Measurements from ENCODE around the gene TNRC6C. TPM values are rescaled to one million over a fixed set of nuclear protein-coding genes. Genes with fewer than 3 reads are reported as not detected.

Gene TNRC6C, protein sequence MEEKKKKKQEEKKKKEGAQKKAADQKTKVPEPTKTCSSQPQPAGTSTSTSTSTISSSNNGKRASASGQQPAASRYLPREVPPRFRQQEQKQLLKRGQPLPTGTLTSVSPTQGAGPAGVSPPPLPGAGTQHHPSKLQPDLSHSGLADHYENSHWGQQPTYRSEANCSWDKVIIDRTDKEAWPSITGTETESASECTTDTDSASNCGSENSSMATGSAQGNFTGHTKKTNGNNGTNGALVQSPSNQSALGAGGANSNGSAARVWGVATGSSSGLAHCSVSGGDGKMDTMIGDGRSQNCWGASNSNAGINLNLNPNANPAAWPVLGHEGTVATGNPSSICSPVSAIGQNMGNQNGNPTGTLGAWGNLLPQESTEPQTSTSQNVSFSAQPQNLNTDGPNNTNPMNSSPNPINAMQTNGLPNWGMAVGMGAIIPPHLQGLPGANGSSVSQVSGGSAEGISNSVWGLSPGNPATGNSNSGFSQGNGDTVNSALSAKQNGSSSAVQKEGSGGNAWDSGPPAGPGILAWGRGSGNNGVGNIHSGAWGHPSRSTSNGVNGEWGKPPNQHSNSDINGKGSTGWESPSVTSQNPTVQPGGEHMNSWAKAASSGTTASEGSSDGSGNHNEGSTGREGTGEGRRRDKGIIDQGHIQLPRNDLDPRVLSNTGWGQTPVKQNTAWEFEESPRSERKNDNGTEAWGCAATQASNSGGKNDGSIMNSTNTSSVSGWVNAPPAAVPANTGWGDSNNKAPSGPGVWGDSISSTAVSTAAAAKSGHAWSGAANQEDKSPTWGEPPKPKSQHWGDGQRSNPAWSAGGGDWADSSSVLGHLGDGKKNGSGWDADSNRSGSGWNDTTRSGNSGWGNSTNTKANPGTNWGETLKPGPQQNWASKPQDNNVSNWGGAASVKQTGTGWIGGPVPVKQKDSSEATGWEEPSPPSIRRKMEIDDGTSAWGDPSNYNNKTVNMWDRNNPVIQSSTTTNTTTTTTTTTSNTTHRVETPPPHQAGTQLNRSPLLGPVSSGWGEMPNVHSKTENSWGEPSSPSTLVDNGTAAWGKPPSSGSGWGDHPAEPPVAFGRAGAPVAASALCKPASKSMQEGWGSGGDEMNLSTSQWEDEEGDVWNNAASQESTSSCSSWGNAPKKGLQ (N-terminal part only)
- 2.5 and 3.2 TPM in 2 replicates for total RNA-seq (2014; rRNA removed; shearing (Covaris generic))

DNA sequence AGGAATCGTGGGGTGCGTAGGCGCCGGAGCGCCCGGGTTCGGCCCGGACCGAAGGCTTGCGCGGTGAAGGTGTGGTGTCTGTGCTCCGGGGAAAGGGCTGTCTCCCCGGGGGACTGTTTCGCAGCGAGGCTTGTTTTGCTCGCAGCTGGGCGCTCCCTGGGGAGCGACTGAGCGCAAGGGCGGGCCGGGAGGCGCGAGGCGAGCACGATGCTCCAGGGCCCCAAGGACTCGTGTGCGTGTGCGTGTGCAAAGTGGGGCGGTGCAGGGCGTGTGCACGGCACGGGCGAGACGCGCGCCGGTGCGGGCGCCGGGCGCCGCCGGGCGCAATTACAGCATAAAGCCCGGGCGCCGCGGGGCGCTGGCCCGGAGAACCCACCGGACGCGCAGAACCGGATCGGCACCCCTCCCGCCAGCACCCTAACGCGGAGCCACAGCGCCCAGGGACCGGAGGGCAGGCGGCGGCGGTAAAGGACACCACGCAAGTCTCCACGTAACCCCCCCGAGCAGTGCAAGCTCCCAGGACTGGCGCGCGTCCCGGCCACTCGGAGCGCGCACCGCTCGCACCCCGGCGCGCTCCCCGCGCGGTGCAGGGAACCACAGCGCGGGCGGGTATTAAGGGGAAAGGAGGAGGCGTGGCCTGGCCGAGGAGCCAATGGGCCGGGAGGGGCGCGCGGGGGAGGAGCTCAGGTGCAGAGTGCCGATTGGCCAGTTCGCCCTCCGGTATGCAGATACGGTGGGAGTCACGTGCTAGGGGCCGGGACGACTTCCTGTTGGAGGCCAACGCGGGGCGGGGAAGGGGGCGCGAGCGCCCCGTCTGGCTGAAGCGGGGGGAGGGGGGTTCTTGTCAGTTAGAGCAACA lies at the start of gene TNRC6C:
Gene TNRC6C (plus strand): TSS at position 847 of the 859 bp plus-strand sequence. CDS start 45,504 bp downstream, outside the sequence.
- peak; percentile 98 for DNase-seq (ENCODE audit: low spot score)

DNA sequence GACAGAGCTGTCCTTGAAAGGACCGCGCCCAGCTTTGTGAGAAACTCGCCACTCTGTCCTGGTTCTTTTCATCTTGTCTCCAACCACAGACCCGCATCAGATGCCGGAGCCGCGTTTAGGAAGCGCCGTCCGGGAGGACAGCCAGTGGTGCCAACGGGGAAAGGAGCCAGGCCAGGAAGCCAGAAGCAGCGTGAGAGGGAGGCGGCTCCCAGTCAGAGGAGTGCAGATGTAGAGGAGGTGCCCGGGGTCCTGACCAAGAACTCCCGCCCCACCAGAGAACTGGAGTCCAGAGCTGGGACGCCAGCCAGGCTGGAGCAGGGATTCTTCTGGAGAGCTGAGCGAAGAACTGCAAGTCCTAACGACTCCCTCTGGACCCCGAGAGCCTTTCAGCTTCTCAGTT lies 49.3 kb upstream of the TNRC6C start:
- no peak for DNase-seq (ENCODE audit: low spot score)

DNA sequence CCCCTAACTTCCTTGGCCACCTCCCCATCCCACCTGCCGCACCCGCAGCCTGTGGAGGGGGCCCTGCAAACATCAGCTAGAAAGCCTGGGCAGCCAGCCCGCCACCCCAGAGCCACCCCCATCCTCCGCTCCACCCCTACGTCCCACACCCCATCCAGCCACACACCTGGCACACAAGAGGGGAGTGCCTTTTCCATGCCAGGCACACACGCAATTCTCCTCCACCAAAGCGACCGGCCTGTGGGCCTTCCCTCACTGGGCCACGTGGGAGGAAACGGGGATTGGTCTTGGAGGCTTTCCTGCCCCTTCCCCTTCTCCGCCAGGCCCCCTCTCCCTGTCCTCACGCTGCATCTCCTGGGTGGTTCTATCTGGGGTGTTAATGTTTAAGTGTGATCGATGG lies 48.7 kb upstream of the TNRC6C start:
- DNase-seq (ENCODE audit: low spot score) = no peak

DNA sequence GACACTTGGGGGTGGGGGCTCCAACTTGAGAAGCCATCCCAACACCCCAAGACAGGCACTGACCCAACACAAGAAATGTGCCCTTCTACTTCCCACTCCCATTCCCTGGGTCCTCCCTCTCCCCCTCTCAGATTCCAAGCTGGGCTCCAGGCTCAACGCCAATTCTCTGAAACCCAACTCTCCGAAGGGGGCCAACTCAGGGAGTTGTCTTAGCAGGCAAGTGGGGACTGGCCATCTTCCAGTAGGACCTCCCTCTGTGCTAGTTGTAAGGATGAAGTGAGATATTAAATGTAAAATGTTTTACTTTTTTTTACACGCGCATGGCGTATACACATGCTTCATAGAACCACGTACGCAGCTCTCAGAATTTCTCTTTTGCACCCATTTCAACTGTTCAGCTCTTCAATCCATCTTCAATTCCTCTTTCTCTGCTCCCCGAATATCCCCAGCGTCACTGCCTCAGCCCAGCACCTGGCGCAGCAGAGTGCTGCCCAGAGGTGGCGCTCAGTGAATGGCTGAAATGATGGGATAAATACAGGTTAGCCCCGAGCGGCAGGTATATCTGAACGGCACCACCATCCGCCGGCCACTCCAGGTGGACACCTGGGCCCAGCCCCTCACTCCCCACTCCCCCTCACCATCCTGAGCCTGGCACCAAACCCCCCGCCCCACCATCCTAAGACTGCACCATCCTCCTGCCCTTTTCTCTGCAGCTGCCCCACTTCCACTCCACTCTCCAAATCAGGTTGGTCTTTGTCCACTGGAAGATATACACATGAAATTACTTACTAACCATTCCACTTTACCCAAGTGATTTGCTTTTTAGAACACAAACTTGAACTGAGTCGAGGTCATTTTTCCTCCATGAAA lies 43.9 kb upstream of the TNRC6C start:
- no peak for DNase-seq (ENCODE audit: low spot score)

DNA sequence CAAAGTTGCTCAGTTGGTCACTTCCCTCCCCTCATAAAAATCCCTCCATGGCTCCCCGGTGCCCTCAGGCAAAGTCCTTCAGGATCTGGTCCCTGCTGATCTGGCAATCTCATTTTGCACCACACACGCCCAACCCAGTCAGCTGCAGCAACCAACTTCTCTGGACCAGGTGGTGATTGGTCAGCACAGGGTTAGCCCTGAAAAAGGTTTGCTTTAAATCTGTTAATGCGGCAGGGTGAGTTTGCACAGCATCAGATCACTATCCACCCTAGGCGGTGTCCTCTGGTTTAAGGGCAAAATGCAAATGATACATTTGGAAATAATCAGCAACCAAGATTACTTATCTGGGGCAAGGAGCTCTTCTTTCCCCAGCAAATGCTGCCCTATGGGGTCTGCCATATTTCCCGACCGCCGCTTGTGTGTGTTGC lies 42.9 kb upstream of the TNRC6C start:
- DNase-seq (ENCODE audit: low spot score) = no peak

DNA sequence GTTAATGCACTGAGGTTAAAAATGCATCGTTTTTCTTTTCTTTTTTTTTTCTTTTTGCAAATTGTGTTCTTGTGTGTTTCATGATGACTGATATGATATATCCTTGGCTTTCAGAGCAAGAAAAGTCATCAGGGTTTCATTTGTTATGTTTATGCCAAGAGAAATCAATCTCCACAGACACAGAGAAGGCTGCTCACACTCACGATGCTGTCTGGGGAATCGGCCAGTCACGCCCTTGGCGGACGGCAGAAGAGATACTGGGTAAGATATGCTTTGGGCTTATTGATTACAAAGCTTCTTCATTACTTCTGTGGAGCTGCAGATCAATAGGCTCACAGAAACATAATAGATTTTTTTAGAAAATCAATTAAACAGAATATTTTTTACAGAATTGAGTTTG lies 42.2 kb upstream of the TNRC6C start:
- no peak for DNase-seq (ENCODE audit: low spot score)

DNA sequence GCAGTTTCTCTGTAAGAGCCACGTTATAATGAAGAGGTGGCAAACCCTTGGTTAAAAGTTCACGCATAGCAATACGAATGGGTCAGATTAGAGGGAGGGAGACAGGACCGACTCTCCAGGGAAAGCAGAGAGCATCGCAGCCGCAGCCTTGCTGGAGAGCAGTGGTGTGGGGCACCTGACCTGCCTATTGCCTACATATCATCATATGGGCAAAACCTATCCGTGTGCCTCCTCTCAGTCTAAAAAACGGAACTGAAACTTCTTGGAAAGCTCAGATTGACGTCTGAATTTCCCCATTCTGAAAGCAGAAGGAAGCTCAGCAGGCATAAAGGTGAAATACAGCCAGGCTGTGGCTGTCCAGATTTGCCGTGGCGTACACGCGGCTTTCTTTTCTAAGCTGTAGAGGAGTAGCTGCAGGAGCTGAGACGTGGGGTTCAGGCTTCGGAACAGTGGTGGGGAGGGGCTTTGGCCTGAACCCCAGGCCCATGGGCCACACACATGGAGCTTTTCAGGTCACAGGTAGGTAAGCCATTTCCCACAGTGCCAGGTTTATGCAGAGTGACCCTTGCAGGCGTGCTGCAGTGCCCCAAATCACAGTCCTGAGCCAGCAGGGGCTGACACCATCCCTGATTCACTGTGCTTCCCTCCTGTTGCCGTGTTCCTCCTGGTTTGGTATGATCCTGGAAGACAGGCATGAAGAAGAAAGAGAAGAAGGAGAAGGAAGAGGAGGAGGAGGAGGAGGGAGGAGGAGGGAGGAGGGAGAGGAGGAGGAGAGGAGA lies 41.6 kb upstream of the TNRC6C start:
- no peak for DNase-seq (ENCODE audit: low spot score)

DNA sequence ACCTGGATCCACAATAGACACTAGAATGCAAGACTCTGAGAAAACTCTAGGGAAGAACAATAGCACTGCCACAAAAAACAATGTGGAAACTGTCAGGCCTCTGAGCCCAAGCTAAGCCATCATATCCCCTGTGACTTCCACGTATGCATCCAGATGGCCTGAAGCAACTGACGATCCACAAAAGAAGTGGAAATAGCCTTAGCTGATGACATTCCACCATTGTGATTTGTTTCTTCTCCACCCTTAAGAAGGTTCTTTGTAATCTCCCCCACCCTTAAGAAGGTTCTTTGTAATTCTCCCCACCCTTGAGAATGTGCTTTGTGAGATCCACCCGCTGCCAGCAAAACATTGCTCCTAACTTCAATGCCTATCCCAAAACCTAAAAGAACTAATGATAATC lies 39.2 kb upstream of the TNRC6C start:
- no peak for DNase-seq (ENCODE audit: low spot score)

DNA sequence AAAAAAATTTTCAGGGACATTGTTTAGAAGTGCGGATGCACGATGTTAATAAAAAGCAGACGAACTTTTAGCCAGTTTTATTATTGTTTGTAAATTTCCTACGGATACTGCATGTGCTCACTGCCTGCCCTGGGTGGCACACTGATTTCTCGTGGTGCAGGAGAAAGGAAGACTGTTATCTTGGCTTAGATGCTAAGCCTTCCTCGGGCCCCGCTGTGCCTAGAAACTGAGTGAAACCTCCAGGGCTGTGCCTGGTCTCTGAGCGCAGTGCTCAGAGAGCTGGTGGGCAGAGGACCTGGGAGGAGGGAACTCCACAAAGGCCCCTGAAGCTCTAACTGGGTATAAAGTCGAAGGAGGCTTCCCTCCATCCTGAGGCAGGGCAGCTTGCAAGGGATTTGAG lies 35.4 kb upstream of the TNRC6C start:
- DNase-seq (ENCODE audit: low spot score) = no peak

DNA sequence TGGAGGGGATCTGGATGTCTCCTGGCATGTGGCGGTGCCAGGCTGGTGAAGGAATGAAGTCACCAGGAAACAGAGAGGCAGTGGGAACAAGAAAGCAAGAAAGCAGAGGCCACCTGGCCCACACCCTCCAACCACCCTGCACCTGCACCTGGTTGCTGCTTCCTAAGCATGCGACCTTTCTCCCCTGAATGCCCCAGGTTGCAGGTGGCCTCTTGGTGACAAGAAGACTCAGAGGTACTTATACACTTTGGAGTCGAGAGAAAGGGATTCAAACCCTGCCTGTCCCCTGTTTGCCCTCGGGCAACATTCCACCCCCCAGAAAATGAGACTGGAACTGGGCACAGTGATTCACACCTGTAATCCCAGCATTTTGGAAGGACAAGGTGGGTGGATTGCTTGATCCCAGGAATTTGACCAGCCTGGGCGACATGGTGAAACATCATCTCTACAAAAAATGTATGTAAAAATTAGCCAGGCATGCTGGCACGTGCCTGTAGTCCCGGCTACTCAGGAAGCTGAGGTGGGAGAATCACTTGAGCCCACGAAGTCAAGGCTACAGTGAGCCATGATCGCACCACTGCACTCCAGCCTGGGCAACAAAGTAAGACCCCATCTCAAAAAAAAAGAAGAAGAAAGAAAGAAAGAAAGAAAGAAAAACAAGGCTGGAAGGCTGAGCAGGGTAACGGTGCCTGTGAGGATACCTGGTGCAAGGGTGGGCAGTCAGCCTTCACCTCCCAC lies 34.6 kb upstream of the TNRC6C start:
- no peak for DNase-seq (ENCODE audit: low spot score)

DNA sequence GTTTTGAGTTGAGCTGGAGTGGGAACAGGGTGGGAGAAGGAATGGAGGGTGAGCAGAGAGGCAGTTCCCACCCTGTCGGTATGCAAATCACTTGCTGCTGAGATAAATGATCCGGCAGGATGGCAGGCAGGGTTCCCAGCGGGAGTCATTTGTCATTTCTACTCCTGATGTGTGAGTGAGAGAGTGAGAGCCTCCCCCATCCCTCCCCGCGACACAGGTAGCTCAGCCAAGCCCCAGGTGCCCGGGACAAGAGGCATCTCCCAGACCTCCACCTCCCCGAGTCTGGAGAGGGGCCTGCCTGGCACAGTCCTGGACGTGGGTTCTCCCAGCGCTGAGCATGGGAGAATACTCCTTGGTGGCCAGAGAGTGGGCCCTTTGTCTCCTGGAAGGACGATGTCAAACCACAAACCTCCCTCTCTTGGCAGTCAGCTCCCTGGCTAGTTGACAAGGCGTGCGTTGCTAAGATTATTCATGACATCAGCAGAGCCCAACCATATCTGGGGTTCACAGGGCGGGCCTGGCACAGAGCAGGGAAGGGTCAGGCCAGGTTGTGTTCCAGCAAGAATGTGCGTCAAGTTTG lies 33.7 kb upstream of the TNRC6C start:
- peak; percentile 27 for DNase-seq (ENCODE audit: low spot score)

DNA sequence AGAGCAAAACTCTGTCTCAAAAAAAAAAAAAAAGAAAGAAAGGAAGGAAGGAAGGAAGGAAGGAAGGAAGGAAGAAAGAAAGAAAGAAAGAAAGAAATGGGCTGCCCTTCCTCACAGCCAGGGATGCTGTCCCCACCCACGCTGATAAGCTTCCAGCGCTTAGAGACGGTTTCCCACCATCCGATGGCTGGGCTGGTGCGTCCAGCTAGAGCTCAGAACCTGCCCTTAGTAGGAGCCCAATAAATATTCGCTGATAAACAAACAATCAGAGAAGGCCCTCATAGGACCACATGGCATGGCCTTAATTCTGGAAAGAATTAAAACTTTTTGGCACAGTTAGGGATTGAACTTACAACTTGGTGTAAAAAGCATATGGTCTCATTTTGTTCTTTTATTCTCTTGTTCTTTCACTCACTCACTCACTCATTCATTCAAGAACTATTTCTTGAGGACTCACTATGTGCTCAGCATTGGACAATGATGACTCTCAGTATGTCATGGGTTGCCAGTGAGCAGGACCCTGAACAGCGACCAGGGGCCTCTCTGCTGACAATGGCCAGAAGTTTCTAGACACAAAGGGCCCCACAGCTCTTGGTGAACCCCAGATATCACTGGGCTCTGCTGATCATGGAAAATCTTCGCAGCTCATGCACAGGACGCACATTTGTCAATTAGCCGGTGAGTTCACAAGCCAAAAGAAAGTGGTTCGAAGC lies 32.5 kb upstream of the TNRC6C start:
- no peak for DNase-seq (ENCODE audit: low spot score)

DNA sequence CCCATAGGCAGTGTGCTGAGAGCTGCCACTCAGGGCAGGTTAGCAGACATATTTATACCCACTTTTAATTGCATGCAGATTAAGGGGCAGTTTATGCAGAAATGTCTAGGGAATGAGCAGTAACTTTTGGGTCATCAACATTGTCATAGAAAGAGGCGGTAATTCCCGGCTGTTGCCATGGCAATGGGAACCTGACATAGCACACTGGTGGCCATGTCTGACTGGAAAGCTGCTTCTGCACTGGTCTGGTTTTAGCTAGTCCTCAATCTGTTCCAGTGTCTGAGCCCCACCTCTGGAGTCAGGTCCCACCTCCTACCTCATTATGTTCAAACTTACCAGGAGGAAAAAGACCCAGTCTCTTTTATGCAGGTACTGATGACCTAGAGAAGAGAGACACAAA lies 31.5 kb upstream of the TNRC6C start:
- no peak for DNase-seq (ENCODE audit: low spot score)

DNA sequence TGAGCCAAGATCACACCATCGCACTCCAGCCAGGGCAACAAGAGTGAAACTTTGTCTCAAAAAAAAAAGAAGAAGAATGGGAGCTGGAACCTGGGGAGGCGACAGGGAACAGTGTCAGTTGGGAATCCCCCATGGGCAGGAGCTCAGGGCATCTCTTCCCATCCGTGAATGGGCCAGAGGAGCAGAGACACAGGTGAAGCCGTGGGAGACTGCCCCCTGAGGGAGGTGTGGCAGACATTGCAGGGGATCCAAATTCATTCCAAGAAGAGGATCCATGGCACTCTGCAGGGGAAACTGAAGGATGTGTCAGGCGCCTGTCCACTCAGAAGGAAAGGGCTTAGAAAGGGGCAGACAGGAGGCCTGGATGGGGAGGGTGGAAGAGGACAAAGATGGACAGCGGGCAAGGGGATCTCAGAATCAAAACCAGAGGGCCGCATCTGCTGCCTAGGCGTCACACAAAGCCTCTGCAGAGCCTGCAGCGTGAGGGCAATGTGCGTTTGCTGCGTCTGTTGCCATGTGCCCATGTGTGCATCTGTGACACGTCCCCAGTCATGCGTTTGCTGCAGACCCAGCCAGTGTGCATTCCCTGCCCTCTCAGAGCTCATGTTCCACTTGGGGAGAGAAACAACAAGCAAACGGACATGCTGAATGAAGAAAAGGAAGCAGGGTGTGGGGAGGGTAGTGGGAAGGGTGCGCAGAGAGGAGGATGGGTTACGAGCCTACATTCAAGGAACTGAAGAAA lies 30.6 kb upstream of the TNRC6C start:
- DNase-seq (ENCODE audit: low spot score) = no peak

DNA sequence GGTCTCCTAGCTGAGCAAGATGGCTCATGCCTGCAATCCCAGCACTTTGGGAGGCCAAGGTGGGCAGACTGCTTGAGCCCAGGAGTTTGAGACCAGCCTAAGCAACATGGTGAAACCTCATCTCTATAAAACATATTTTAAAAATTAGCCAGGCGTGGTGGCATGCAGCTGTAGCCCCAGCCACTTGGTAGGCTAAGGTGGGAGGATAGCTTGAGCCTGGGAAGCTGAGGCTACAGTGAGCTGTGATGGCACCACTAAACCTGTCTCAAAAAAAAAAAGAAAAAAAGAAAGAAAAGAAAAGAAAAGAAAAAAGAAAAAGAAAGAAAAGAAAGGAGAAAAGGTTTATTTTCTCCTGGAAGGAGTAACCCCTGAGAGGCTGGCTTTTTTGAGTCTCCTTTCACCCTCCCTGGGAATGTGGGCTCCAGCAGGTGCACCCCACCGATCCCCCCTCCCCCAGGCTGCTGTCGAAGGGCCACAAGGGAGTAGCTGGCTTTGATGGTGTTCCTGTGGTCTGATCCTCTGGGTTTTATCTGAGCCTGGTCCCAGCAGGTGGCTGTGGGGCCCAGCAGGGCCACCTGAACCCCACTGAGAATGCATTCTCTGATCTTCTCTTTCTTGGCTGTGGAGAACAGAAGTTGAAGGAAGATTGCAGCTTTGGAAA lies 29.9 kb upstream of the TNRC6C start:
- DNase-seq (ENCODE audit: low spot score) = no peak

DNA sequence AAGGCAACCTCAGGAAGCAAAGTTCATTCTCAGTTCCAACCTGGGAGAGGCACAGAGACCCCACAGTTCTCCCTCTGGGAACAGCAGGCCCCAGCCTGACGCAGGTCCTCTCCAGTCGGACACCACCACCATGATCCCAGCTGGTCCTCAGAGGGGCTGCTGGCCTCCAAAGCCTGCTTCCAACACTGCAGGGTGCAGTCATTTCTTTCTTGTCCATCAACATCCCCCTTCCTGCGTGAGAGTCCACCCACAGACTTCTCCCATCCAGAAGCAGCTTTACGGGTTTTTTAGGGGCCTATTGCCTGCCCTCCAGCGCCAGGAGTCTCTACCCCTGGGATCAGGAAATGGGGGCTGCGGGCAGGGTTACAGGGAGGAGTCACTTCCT lies 29.3 kb upstream of the TNRC6C start:
- no peak for DNase-seq (ENCODE audit: low spot score)

All from A172 (cell line).